OCI-LY3 (cell line): ENCODE data around the gene NAV2.

Experiments used
- H2AFZ ChIP-seq: fragments of 200-600, 300-600 bp; shearing (Covaris generic); 2 replicates; pipeline ENCODE4 v1.6.0; 2014; ENCODE audit warnings: antibody characterized with exemption, low read depth, low read length
- H3K27ac ChIP-seq: fragments of 200-600, 300-600 bp; sonication (generic); 2 replicates; pipeline ENCODE4 v1.5.1; 2014; ENCODE audit warnings: mild to moderate bottlenecking, low read length, moderate library complexity, mixed read lengths
- H3K27me3 ChIP-seq: fragments of 200-600, 300-600 bp; sonication (generic); 2 replicates; pipeline ENCODE4 v1.6.1; 2014; ENCODE audit warnings: low read depth, low read length, mixed read lengths
- H3K36me3 ChIP-seq: fragments of 200-600, 300-600 bp; sonication (generic); replicated peaks from 2 replicates; pipeline ENCODE3; 2014; ENCODE audit warnings: low read depth, low read length, mixed read lengths
- H3K4me1 ChIP-seq: fragments of 300-600, 200-600 bp; sonication (generic); 2 replicates; pipeline ENCODE4 v1.6.1; 2014; ENCODE audit warnings: low read length, mixed read lengths
- H3K4me2 ChIP-seq: fragments of 200-600, 300-600 bp; sonication (generic); 2 replicates; pipeline ENCODE4 v1.6.1; 2014; ENCODE audit warnings: low read length, mixed read lengths
- H3K4me3 ChIP-seq: fragments of 300-600, 200-600 bp; sonication (generic); 2 replicates; pipeline ENCODE4 v1.5.1; 2014; ENCODE audit warnings: antibody characterized with exemption, mild to moderate bottlenecking, low read length, moderate library complexity
- H3K79me2 ChIP-seq: fragments of 300-600, 200-600 bp; shearing (Covaris generic); 2 replicates; pipeline ENCODE4 v1.6.1; 2014; ENCODE audit warnings: mild to moderate bottlenecking, low read length, mixed read lengths
- H3K9ac ChIP-seq: fragments of 300-600, 200-600 bp; shearing (Covaris generic); 2 replicates; pipeline ENCODE4 v1.6.0; 2014; ENCODE audit warnings: mild to moderate bottlenecking, low read length, moderate library complexity
- H3K9me3 ChIP-seq: fragments of 200-600, 300-600 bp; shearing (Covaris generic); 2 replicates; pipeline ENCODE4 v1.6.1; 2014; ENCODE audit warnings: low read length, mixed read lengths; ENCODE audit not compliant: insufficient read depth
- H4K20me1 ChIP-seq: fragments of 200-600, 300-600 bp; sonication (generic); 2 replicates; pipeline ENCODE4 v1.6.1; 2016; ENCODE audit warnings: low read length, mixed read lengths; ENCODE audit not compliant: insufficient read depth
- CTCF ChIP-seq: fragments of 200-600, 300-600 bp; sonication (generic); IDR thresholded peaks from 2 replicates; pipeline ENCODE4 v1.5.1; 2014; ENCODE audit warnings: antibody characterized with exemption, low read length, low read depth
- EZH2phosphoT487 ChIP-seq: fragments of 200-600 bp; shearing (Covaris generic); IDR thresholded peaks from 2 replicates; pipeline ENCODE4 v1.6.1; 2018; ENCODE audit warnings: antibody characterized with exemption, mixed run types, low read depth

NAV2 gene

GRCh38 chr11:19666951-19667350 lies 45.7 kb upstream of the NAV2 start:
- no peaks in the 10 kb centered on the region for H3K9me3 ChIP-seq
- no peaks in the 10 kb centered on the region for H3K36me3 ChIP-seq
- no peak overlapping the region for H2AFZ ChIP-seq
- no peak overlapping the region for H3K9ac ChIP-seq
- no peaks in the 10 kb centered on the region for H4K20me1 ChIP-seq
- H3K4me1 ChIP-seq = no peaks in the 10 kb centered on the region
- peaks cover 22% of the 10 kb centered on the region for H3K27me3 ChIP-seq
- TF ChIP-seq EZH2phosphoT487 = no peak
- TF ChIP-seq CTCF = no peak
- no peak overlapping the region for H3K27ac ChIP-seq
- no peak overlapping the region for H3K4me2 ChIP-seq
- H3K4me3 ChIP-seq = no peak overlapping the region
- no peaks in the 10 kb centered on the region for H3K79me2 ChIP-seq

GRCh38 chr11:19669511-19669910 lies 43.1 kb upstream of the NAV2 start:
- no peak overlapping the region for H3K4me2 ChIP-seq

GRCh38 chr11:19670030-19670791 lies 42.4 kb upstream of the NAV2 start:
- H3K4me1 ChIP-seq = no peaks in the 10 kb centered on the region

More at GRCh38 chr11:19669511-19669910, 43.1 kb upstream of the NAV2 start:
- Histone ChIP-seq H3K9ac (no peak overlapping the region), H3K27me3 (peaks cover 40% of the 10 kb centered on the region), H3K79me2 (no peaks in the 10 kb centered on the region), H3K9me3 (no peaks in the 10 kb centered on the region), H3K4me1 (no peaks in the 10 kb centered on the region), H3K4me3 (no peak overlapping the region), H2AFZ (no peak overlapping the region), H3K27ac (no peak overlapping the region), H4K20me1 (no peaks in the 10 kb centered on the region), H3K36me3 (no peaks in the 10 kb centered on the region)
- no peak for TF ChIP-seq EZH2phosphoT487
- TF ChIP-seq CTCF = no peak

More at GRCh38 chr11:19670030-19670791, 42.4 kb upstream of the NAV2 start:
- no peaks in the 10 kb centered on the region for H3K9me3 ChIP-seq
- H3K27me3 ChIP-seq = peaks cover 47% of the 10 kb centered on the region
- H3K4me2 ChIP-seq = no peak overlapping the region
- H3K27ac ChIP-seq = no peak overlapping the region
- no peak for TF ChIP-seq EZH2phosphoT487
- no peak for TF ChIP-seq CTCF
- H2AFZ ChIP-seq = no peak overlapping the region
- no peak overlapping the region for H3K9ac ChIP-seq
- no peaks in the 10 kb centered on the region for H3K36me3 ChIP-seq
- no peaks in the 10 kb centered on the region for H4K20me1 ChIP-seq
- no peaks in the 10 kb centered on the region for H3K79me2 ChIP-seq
- no peak overlapping the region for H3K4me3 ChIP-seq
